ENCODE measurements around the gene CNRIP1.
"Not testable (repeated sequence)": the region's sequence is repeated elsewhere in the genome, so short reads cannot be mapped to it uniquely, and the experiment has no call there.

CNRIP1 gene

GRCh38 chr2:68319398-68320117 lies at the start of gene CNRIP1:
TSS of gene CNRIP1 (minus strand) at chr2:68319949. CDS start at chr2:68319400, 549 bp downstream.
- no peak for DNase-seq (ENCODE audit: low read depth in 3 of 3, low spot score in 1 of 3)

DNA sequence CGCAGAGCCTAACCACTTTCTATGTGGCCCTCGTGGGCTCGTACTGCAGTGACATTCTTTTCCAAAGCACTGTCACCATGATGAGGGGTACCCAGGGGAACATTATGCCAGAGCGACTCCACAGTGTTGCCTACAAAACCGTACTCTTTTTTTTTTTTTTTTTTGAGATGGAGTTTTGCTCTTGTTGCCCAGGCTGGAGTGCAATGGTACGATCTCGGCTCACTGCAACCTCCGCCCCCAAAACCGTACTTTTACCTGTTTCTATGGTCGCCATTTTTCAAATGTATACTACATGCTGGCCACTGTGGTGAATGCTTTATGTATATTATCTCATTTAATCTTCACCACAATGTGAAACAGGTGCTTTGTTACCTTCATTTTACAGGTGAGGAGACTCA lies 49.6 kb upstream of the CNRIP1 start:
- DNase-seq (ENCODE audit: low read depth in 3 of 3, low spot score in 1 of 3), result no peak

- DNase-seq (ENCODE audit: low read depth in 3 of 3, low spot score in 1 of 3), result no peak
Observed at GRCh38 chr2:68368654-68369336, 49.0 kb upstream of the CNRIP1 start.

GRCh38 chr2:68367953-68368653 lies 48.4 kb upstream of the CNRIP1 start:
- no peak for DNase-seq (ENCODE audit: low read depth in 3 of 3, low spot score in 1 of 3)

DNA sequence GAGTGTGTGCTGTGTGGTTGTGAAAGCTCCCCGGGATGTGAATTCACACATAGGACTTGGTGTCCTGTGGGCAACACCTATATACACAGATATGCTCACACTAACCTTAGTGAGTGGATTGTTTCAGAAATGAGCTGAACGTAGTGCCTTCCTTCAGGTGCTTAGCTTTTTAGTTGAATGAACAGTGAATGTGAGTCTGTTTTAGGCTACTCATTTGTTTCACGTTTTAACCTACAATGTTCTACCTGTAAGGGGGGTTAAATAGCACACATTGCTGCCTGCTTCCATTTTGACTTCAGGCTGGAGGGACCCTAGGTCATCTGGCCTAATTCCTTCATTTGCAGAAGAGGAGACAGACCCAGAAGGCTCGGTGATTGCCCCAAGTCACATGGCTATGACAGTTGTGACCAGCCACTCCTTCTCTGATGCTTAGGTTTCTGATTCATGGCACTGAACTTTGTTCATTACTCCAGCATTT lies 46.4 kb upstream of the CNRIP1 start:
- no peak for DNase-seq (ENCODE audit: low read depth in 3 of 3, low spot score in 1 of 3)

GRCh38 chr2:68365087-68365486 lies 45.3 kb upstream of the CNRIP1 start, which contains the start of gene PLEK:
TSS of gene PLEK (plus strand) at chr2:68365282. CDS start at chr2:68365352, 70 bp downstream.
- no peak for DNase-seq (ENCODE audit: low read depth in 3 of 3, low spot score in 1 of 3)

- no peak for DNase-seq (ENCODE audit: low read depth in 3 of 3, low spot score in 1 of 3)
Observed at GRCh38 chr2:68363721-68364120, 44.0 kb upstream of the CNRIP1 start.

- DNase-seq (ENCODE audit: low read depth in 3 of 3, low spot score in 1 of 3), result no peak
Observed at GRCh38 chr2:68362749-68363148, 43.0 kb upstream of the CNRIP1 start.

- DNase-seq (ENCODE audit: low read depth in 3 of 3, low spot score in 1 of 3), result peak; percentile 48 to 72 (median 51)
Observed at GRCh38 chr2:68362069-68362468, 42.3 kb upstream of the CNRIP1 start.

DNA sequence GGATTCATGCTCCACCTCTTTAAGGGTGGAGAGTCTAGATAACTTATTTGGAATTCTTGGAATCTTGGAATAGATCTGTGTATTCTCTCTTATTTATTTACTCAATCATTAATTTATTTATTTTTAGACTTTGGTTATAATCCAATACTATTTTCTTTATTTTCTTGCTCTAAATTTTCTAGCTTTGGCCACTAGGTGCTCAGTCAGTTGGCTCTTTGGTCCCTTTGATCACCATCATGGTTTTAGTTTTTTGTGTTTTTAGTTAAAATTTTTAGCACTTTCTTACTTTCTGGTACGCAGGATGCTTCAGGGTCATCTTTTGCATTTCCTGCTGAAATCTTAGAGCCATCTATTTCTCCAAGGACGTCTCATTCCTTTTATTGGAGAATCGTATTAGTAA lies 40.1 kb upstream of the CNRIP1 start:
- DNase-seq (ENCODE audit: low read depth in 3 of 3, low spot score in 1 of 3), result no peak

DNA sequence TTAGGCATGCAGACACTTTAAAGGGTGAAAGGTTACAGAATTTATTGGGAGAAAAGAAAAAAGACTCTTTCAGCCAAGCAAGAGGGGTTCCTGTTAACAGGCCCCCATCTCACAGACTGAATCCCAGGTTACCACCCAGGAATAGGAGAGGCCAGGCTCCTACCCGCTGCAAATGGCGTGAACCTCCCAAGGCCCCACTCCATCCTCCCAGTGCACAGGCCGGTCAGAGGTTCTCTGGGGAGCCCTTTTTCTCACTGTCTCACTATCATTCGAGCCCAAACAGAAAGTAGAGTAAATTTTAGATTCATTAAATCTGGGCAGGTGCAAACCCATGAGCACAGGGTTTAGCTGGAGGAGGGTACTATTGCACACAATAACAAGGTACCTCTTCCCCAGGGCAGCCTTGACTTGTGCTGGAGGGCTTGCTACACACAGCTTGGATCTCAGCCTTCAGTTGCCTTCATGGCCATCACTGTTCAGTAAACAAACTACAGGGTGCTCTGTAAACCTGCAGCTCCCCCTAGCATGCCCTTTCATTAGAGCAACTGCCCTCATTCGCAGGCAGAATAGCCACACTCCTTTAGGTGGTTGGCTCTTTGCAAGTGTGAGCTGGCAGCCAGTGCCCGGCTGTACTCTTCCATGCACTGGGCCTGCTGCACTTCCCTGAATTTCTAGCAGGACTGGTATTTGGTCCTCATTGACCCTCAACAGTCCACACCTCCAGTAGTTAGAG lies 38.0 kb upstream of the CNRIP1 start:
- no peak for DNase-seq (ENCODE audit: low read depth in 3 of 3, low spot score in 1 of 3)

DNA sequence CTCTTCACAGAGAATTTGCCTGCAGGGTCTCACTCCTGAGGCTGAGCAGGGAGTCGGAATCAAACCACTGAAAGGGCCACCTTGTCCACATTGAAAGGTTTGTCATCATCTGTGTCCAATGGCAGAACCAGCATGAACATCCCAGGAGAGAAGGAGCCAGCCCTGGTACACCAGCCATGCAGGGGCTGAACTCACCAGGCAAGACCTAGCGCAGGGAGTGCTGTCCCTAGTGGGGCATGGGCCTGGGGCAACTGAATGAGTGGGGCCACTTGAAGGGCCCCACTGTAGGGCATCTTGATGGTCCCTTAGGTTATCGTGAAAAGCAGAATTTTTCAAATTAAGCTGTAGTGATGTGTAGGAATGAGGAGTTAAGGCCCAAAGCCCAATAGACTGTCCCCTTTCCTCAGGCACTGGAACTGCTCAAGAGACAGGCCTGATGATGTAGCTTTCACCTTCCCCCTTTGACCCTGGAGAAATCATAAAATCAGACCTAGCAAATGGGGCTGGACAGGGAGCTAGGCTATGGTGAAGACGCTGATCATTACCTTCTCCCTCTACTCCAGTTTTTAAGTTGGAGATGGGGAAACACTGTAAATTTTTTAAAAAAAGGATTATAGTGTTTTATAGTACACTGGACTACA lies 37.0 kb upstream of the CNRIP1 start:
- no peak for DNase-seq (ENCODE audit: low read depth in 3 of 3, low spot score in 1 of 3)

DNA sequence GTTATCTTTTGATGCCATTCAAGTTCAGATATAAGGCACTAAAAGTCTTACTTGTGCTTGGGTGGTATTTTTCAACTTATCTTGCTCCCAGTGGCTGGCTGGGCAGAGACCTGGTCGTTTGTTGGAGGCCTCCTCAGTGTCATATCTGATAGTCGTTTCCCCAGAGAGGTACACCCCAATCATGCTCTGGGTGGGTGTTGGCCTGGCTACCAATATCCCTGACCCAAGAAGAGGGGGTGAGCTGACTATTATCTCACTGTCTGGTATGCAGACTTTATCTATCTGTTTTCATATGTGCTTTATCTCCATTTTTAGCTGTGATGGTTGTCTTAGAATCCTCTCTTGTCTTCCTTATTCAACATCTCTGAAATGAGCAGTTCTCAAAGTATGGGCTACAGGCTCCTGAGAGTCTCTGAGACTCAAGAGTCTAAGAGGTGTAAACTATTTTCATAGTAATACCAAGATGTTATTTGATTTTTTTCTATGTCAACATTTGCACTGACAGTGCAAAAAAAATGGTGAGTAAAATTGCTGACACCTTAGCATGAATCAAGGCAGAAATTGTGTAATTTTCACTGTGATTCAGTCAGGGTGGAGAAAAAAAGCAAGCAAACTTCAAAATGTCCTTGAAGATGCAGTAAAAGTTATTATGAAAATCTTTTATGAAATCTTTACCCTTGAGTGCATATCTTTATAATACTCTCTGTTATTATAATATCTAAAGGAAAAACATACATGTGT lies 33.1 kb upstream of the CNRIP1 start:
- DNase-seq (ENCODE audit: low read depth in 3 of 3, low spot score in 1 of 3), result no peak

- DNase-seq (ENCODE audit: low read depth in 3 of 3, low spot score in 1 of 3), result no peak
Observed at GRCh38 chr2:68351997-68352396, 32.2 kb upstream of the CNRIP1 start.

- DNase-seq (ENCODE audit: low read depth in 3 of 3, low spot score in 1 of 3), result not testable (repeated sequence)
Observed at GRCh38 chr2:68349091-68349490, 29.3 kb upstream of the CNRIP1 start.

GRCh38 chr2:68345129-68345875 lies 25.6 kb upstream of the CNRIP1 start:
- DNase-seq (ENCODE audit: low read depth in 3 of 3, low spot score in 1 of 3), result no peak

- no peak for DNase-seq (ENCODE audit: low read depth in 3 of 3, low spot score in 1 of 3)
Observed at GRCh38 chr2:68344031-68344430, 24.3 kb upstream of the CNRIP1 start.

GRCh38 chr2:68342470-68342869 lies 22.7 kb upstream of the CNRIP1 start:
- DNase-seq (ENCODE audit: low read depth in 3 of 3, low spot score in 1 of 3), result no peak

DNA sequence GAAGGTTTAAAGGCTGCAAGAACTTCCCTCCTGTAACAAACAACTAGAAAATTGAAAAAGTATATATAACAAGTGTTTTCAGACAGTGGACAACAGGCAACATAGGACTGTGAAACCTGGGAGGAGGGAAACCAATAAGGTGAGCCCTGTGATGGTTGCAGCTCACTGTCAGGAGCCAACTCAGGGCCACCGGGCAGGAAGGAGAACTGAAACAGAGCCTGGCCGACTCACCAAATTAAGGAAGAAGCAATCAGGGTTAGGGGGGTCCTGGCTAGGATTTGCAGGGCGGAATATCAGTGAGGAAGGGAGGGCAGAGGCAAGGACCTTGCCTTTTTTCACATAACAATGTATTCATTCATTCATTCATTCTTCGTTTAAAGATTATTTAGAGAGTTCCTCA lies 21.8 kb upstream of the CNRIP1 start:
- no peak for DNase-seq (ENCODE audit: low read depth in 3 of 3, low spot score in 1 of 3)

DNA sequence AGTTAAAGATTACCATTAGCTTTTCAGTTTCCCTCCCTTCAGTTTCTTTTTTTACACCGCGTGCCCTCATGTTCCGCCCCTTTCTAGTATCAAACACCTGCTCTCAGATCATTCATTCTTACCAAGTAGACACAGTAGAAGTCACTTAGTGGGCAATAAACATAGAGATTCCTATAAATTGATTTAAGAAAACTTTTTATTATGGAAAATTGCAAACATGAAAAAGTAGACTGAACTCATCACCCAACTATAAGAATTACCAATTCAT lies 21.2 kb upstream of the CNRIP1 start:
- no peak for DNase-seq (ENCODE audit: low read depth in 3 of 3, low spot score in 1 of 3)
